IMR-90 (cell line): ENCODE measurements around the gene RNU6-7. TPM values are rescaled to one million over a fixed set of nuclear protein-coding genes. Genes with fewer than 3 reads are reported as not detected.

Source experiments
- ATAC-seq: fragments of 200-7000 bp; cut with Tn5 transposase; 2 replicates; pipeline ENCODE4 v1.9.1; 2020; ENCODE audit warnings: low read depth, mild to moderate bottlenecking, moderate library complexity
- BruUV-seq: library from RNA; stranded (reverse); fragments of 400-500 nt; replicated peaks from 2 replicates; lab custom pipeline; 2021; lab: Mats Ljungman, UMichigan
- CTCF ChIA-PET: fragments of 300-600 bp; formaldehyde crosslinking; extraction: SDS; loops from one replicate; lab custom pipeline; 2021; ENCODE audit warnings: antibody characterized with exemption; lab: Yijun Ruan, JAX
- POLR2A ChIA-PET: fragments of 300-600 bp; sonication (Branson Sonifier 250); formaldehyde crosslinking; loops from one replicate; lab custom pipeline; 2022; ENCODE audit warnings: antibody characterized with exemption; ENCODE audit not compliant: unreplicated experiment; lab: Charles Lee
- DNase-seq: peaks from one replicate; pipeline ENCODE4 v3.0.0; 2013
- H2AFZ ChIP-seq: replicated peaks from 2 replicates; pipeline ENCODE3; 2013; ENCODE audit warnings: low read length, mild to moderate bottlenecking; ENCODE audit not compliant: poor library complexity
- H2AK5ac ChIP-seq: 2 replicates; pipeline ENCODE4 v1.6.1; 2013; ENCODE audit warnings: low read depth, low read length, inconsistent platforms
- H2AK9ac ChIP-seq: replicated peaks from 2 replicates; pipeline ENCODE3; 2013; ENCODE audit warnings: mild to moderate bottlenecking, low read depth, low read length, moderate library complexity; ENCODE audit not compliant: poor library complexity
- H2BK120ac ChIP-seq: 2 replicates; pipeline ENCODE4 v1.6.1; 2013; ENCODE audit warnings: low read depth, low read length, inconsistent platforms
- H2BK15ac ChIP-seq: 3 replicates; pipeline ENCODE4 v1.6.1; 2013; ENCODE audit warnings: low read depth, low read length, inconsistent platforms
- H2BK20ac ChIP-seq: 2 replicates; pipeline ENCODE4 v1.6.1; 2013; ENCODE audit warnings: low read depth, mild to moderate bottlenecking, inconsistent platforms, low read length, moderate library complexity
- H2BK5ac ChIP-seq: 2 replicates; pipeline ENCODE4 v1.6.1; 2013; ENCODE audit warnings: mild to moderate bottlenecking, low read depth, low read length, inconsistent platforms; ENCODE audit not compliant: poor library complexity, severe bottlenecking
- H3K14ac ChIP-seq: replicated peaks from 2 replicates; pipeline ENCODE4 v1.6.1; 2013; ENCODE audit warnings: low read depth, low read length, inconsistent platforms
- H3K18ac ChIP-seq: 2 replicates; pipeline ENCODE4 v1.6.1; 2013; ENCODE audit warnings: low read depth, low read length, control low read depth
- H3K23ac ChIP-seq: 2 replicates; pipeline ENCODE4 v1.6.1; 2013; ENCODE audit warnings: low read depth, low read length, inconsistent platforms
- H3K27ac ChIP-seq: 2 replicates; pipeline ENCODE4 v1.5.1; 2013; ENCODE audit warnings: mild to moderate bottlenecking, control low read depth, low read length; ENCODE audit not compliant: insufficient read depth
- H3K27me3 ChIP-seq: 2 replicates; pipeline ENCODE4 v1.6.1; 2013; ENCODE audit warnings: low read length; ENCODE audit not compliant: control insufficient read depth, insufficient read depth
- H3K36me3 ChIP-seq: 2 replicates; pipeline ENCODE4 v1.6.1; 2013; ENCODE audit warnings: low read length, mixed read lengths; ENCODE audit not compliant: control insufficient read depth, insufficient read depth
- H3K4ac ChIP-seq: 2 replicates; pipeline ENCODE4 v1.6.1; 2013; ENCODE audit warnings: low read depth, low read length, inconsistent platforms
- H3K4me1 ChIP-seq: 2 replicates; pipeline ENCODE4 v1.6.1; 2013; ENCODE audit warnings: low read length, mixed read lengths; ENCODE audit not compliant: control insufficient read depth, insufficient read depth
- H3K4me2 ChIP-seq: 2 replicates; pipeline ENCODE4 v1.6.1; 2013; ENCODE audit warnings: low read depth, mild to moderate bottlenecking, control low read depth, low read length, moderate library complexity
- H3K4me3 ChIP-seq: 2 replicates; pipeline ENCODE4 v1.5.1; 2013; ENCODE audit warnings: low read depth, mild to moderate bottlenecking, control low read depth, low read length, moderate library complexity; ENCODE audit not compliant: insufficient read depth
- H3K56ac ChIP-seq: 2 replicates; pipeline ENCODE4 v1.6.1; 2013; ENCODE audit warnings: low read length, inconsistent platforms; ENCODE audit not compliant: insufficient read depth; ENCODE audit errors: extremely low read depth
- H3K79me1 ChIP-seq, 2 experiments: 2 replicates each; pipeline ENCODE4 v1.6.1; 2013; ENCODE audit warnings: low read length in 2 of 2, inconsistent platforms in 1 of 2, low read depth in 1 of 2
- H3K9ac ChIP-seq: 2 replicates; pipeline ENCODE4 v1.6.1; 2013; ENCODE audit warnings: low read depth, low read length, control low read depth
- H3K9me1 ChIP-seq: 2 replicates; pipeline ENCODE4 v1.6.1; 2013; ENCODE audit warnings: low read length, inconsistent platforms; ENCODE audit not compliant: insufficient read depth
- H3K9me3 ChIP-seq: 2 replicates; pipeline ENCODE4 v1.6.1; 2013; ENCODE audit warnings: low read length; ENCODE audit not compliant: control insufficient read depth, insufficient read depth
- H4K20me1 ChIP-seq: 2 replicates; pipeline ENCODE4 v1.6.1; 2013; ENCODE audit warnings: low read length, inconsistent platforms; ENCODE audit not compliant: insufficient read depth
- H4K5ac ChIP-seq: 2 replicates; pipeline ENCODE4 v1.6.1; 2013; ENCODE audit warnings: mild to moderate bottlenecking, low read depth, low read length, control low read depth
- H4K8ac ChIP-seq, 2 experiments: 2 replicates each; pipeline ENCODE4 v1.6.1; 2013; ENCODE audit warnings: low read depth in 2 of 2, low read length in 2 of 2, control low read depth in 1 of 2, inconsistent platforms in 1 of 2
- H4K91ac ChIP-seq: 2 replicates; pipeline ENCODE4 v1.6.1; 2013; ENCODE audit warnings: low read depth, low read length, inconsistent platforms; ENCODE audit not compliant: insufficient read depth
- BHLHE40 ChIP-seq: fragments of 150-350 bp; IDR thresholded peaks from 2 replicates; pipeline ENCODE4 v1.6.1; 2016; ENCODE audit warnings: mild to moderate bottlenecking, low read depth, low read length
- CEBPB ChIP-seq: IDR thresholded peaks from 2 replicates; pipeline ENCODE4 v1.6.1; 2012; ENCODE audit warnings: low read depth, low read length, improper control_type of control experiment
- FOS ChIP-seq: fragments of 150-350 bp; IDR thresholded peaks from 2 replicates; pipeline ENCODE4 v1.6.1; 2016; ENCODE audit warnings: low read depth, low read length
- MAFK ChIP-seq: IDR thresholded peaks from 2 replicates; pipeline ENCODE4 v1.6.1; 2012; ENCODE audit warnings: low read depth, low read length, improper control_type of control experiment
- MAZ ChIP-seq: IDR thresholded peaks from 2 replicates; pipeline ENCODE4 v1.6.1; 2012; ENCODE audit warnings: low read depth, mild to moderate bottlenecking, low read length, improper control_type of control experiment, moderate library complexity, borderline replicate concordance
- MXI1 ChIP-seq: IDR thresholded peaks from 2 replicates; pipeline ENCODE4 v1.6.1; 2012; ENCODE audit warnings: low read depth, mild to moderate bottlenecking, low read length, moderate library complexity, borderline replicate concordance
- NFE2L2 ChIP-seq: fragments of 150-350 bp; IDR thresholded peaks from 2 replicates; pipeline ENCODE4 v1.6.1; 2016; ENCODE audit warnings: low read depth, mild to moderate bottlenecking, low read length
- RFX5 ChIP-seq: IDR thresholded peaks from 2 replicates; pipeline ENCODE4 v1.8.0; 2012; ENCODE audit warnings: low read depth, mild to moderate bottlenecking, low read length, moderate library complexity
- SMC3 ChIP-seq: fragments of 150-350 bp; IDR thresholded peaks from 2 replicates; pipeline ENCODE4 v1.6.1; 2016; ENCODE audit warnings: low read depth, mild to moderate bottlenecking, antibody characterized with exemption, low read length, moderate library complexity
- WGBS, 2 experiments: methylation state at CpG; one replicate each; pipeline versions ENCODE4 v1.1.5 to v1.1.7; 2013; ENCODE audit warnings: missing lambda C conversion rate in 2 of 2; ENCODE audit not compliant: insufficient read length in 1 of 2; ENCODE audit errors: extremely low coverage in 2 of 2; 5-methylcytosine and 5-hydroxymethylcytosine counted together
- dilution Hi-C: fragments of 300-500 bp; cut with HindIII; formaldehyde crosslinking; loops from one replicate; pipeline ENCODE4 v1.14.3; 2018; ENCODE audit warnings: low sequenced_read_pairs; ENCODE audit not compliant: unreplicated experiment
- in situ Hi-C: fragments of 300-500 bp; cut with MboI; formaldehyde crosslinking; loops from 3 replicates; pipeline ENCODE4 v1.14.3; 2019; ENCODE audit warnings: low sequenced_read_pairs, inconsistent platforms, mixed read lengths
- intact Hi-C: fragments of 100-400 bp; cut with micrococcal nuclease; formaldehyde crosslinking; loops from 2 replicates; pipeline ENCODE4 v1.10.0; 2022
- polyA plus RNA-seq, 3 experiments: library from polyadenylated mRNA; depleted of rRNA; stranded (reverse); fragments of >200 nt; gene quantifications; 2 replicates each; pipeline ENCODE4 v1.2.3, GENCODE V29; 2012; ENCODE audit warnings: low replicate concordance in 1 of 3
- total RNA-seq: library from RNA; depleted of rRNA; stranded (reverse); fragments of >200 nt; gene quantifications from 2 replicates; pipeline ENCODE4 v1.2.3, GENCODE V29; 2012
- TF ChIP-seq, protein P1 (sequence below): conservative IDR thresholded peaks from 2 replicates; pipeline ENCODE4 v1.5.1; 2012; ENCODE audit warnings: mild to moderate bottlenecking, low read depth, low read length, improper control_type of control experiment

Gene RNU6-7
- total and polyA plus RNA-seq, 2 of the 4 experiments (the other 2 are of a cell fraction): not detected

- Histone ChIP-seq H3K18ac (no peak overlapping the region), H4K5ac (no peak overlapping the region), H3K4me1 (no peaks in the 10 kb centered on the region), H2BK120ac (no peak overlapping the region), H3K4ac (no peak overlapping the region), H2AK9ac (no peak overlapping the region), H4K20me1 (no peaks in the 10 kb centered on the region; the same call in 1 of the 2 replicates), H3K9ac (no peak overlapping the region), H2AFZ (no peak overlapping the region), H3K36me3 (no peaks in the 10 kb centered on the region), H2AK5ac (no peak overlapping the region), H2BK15ac (no peak overlapping the region), H4K91ac (no peak overlapping the region), H2BK20ac (no peak overlapping the region), H3K14ac (no peak overlapping the region), H3K27ac (no peak overlapping the region), H3K23ac (no peak overlapping the region), H3K56ac (no peak overlapping the region), H4K8ac (no peak overlapping the region), H2BK5ac (no peak overlapping the region), H3K79me1 (no peaks in the 10 kb centered on the region), H3K27me3 (peaks cover 6% of the 10 kb centered on the region), H3K9me3 (no peaks in the 10 kb centered on the region), H3K4me2 (no peak overlapping the region), H3K4me3 (no peak overlapping the region), H3K9me1 (peaks cover 6% of the 10 kb centered on the region; the same call in 1 of the 2 replicates)
- ChIA-PET POLR2A (no interaction called here), CTCF (no interaction called here)
- DNase-seq: no peak
- TF ChIP-seq, protein P1, sequence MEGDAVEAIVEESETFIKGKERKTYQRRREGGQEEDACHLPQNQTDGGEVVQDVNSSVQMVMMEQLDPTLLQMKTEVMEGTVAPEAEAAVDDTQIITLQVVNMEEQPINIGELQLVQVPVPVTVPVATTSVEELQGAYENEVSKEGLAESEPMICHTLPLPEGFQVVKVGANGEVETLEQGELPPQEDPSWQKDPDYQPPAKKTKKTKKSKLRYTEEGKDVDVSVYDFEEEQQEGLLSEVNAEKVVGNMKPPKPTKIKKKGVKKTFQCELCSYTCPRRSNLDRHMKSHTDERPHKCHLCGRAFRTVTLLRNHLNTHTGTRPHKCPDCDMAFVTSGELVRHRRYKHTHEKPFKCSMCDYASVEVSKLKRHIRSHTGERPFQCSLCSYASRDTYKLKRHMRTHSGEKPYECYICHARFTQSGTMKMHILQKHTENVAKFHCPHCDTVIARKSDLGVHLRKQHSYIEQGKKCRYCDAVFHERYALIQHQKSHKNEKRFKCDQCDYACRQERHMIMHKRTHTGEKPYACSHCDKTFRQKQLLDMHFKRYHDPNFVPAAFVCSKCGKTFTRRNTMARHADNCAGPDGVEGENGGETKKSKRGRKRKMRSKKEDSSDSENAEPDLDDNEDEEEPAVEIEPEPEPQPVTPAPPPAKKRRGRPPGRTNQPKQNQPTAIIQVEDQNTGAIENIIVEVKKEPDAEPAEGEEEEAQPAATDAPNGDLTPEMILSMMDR: no peak
- no peak for TF ChIP-seq MXI1
- no peak for TF ChIP-seq BHLHE40
- no peak for TF ChIP-seq MAZ
- no peak for TF ChIP-seq FOS
- TF ChIP-seq CEBPB: no peak
- no peak for TF ChIP-seq MAFK
- no peak for TF ChIP-seq RFX5
- no peak for TF ChIP-seq SMC3
- no peak for TF ChIP-seq NFE2L2
- BruUV-seq: no TSS peak
- intact Hi-C loops: no loop called here
- WGBS, 2 experiments: 55% methylated on average over 2 of the region's 2 CpGs; no CpG with 5 or more reads in 1 of the 2 experiments
- dilution Hi-C loops: no loop called here
- no peak for ATAC-seq
- in situ Hi-C loops: no loop called here
Measured at GRCh38 chr14:32206552-32206951, 4.7 kb downstream of the RNU6-7 start.
